HG03045 (cell line): Measurements from ENCODE around the gene BCL6.
A peak's percentile ranks its signal among the peaks of the same experiment; 100 is the strongest.

Experiments
- ATAC-seq: cut with Tn5 transposase; IDR thresholded peaks from one replicate; pipeline ENCODE4 v1.9.1; 2021; ENCODE audit warnings: mild to moderate bottlenecking, moderate library complexity; ENCODE audit not compliant: unreplicated experiment

The BCL6 gene

DNA sequence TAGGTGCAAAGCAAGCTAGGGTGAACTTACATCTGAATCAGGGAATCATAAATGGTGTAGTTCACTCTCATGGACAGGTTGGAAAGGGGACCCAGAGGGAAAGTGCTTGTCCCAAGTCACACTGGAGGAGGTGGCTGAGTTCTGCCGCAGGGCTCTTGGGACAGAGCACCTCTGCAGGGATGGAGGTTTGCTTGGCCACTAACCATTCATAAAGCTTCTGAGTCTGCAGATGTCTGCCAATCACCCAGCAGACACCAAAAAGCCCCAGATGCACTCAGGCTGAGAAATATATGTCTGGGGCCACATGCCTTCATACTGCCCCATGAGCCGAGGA lies 25.0 kb downstream of the BCL6 start:
- no peak for ATAC-seq

DNA sequence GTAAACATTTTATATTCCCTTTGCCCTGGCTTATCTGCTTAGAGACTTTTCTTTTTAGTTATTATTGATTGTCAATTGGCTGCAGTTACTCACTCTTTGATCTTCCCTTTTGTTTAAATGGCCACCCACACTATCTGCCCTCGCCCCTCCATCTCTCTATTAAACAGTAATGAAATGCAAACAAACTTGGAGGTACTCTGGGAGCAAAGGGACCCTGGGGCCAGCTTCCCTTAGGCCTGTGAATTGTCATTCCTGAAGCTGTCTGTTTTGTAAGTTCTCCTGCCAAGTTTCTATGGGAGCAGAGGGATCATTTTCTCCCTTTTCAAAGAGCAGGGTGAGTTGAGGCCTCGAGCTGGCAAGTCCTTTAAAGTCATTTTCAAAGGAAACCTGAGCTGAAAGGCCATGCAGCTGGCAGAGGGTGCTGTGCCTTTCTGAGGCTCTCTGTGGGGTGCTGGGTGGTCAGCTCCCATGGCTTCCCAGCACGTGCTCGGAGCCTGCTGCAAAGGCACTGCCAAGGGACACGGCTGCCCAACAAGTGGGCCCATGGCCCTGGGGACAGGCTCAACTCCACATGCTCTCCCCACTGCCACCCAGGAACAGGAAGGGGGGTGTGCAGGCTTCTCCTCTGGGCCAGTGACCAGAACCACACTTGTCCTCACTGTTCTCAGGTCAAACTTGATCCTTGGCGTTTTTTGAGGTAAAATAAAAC lies 25.5 kb downstream of the BCL6 start:
- ATAC-seq, result no peak

DNA sequence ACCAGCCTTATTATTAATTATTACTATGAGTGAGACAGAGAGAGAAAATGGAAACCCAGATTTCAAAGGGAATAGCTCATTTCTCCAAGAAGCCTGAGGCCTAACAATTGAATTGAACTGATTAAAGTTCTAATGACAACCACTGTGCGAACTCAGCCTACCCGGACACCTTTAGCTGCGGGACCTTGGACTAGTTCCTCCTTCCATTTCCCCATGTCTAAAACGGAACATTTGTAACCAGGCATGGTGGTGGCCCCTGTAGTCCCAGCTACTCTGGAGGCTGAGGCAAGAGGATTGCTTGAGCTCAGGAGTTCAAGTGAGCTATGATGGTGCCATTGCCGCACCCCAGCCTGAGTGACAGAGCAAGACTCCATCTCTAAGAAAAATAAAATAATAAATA lies 26.5 kb downstream of the BCL6 start:
- no peak for ATAC-seq

DNA sequence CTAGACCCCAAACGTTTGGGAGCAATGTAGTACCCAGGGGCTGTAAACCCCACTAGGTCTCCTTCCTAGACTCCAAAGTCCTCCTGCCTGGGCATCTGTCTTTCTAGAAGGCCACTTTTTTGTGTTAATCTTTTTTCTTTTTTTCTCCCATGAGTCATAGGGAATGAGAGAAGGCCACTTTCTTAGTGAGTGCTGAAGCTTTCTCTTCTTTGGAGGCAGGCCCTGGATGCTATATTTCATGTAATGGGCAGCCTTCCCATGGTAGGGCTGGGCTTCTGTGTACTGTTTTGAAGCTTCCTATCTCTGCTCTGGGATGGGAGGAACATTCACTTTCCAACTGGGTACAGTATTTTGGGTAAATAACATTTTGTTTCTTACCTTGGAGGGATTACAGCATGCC lies 27.7 kb downstream of the BCL6 start:
- no peak for ATAC-seq

DNA sequence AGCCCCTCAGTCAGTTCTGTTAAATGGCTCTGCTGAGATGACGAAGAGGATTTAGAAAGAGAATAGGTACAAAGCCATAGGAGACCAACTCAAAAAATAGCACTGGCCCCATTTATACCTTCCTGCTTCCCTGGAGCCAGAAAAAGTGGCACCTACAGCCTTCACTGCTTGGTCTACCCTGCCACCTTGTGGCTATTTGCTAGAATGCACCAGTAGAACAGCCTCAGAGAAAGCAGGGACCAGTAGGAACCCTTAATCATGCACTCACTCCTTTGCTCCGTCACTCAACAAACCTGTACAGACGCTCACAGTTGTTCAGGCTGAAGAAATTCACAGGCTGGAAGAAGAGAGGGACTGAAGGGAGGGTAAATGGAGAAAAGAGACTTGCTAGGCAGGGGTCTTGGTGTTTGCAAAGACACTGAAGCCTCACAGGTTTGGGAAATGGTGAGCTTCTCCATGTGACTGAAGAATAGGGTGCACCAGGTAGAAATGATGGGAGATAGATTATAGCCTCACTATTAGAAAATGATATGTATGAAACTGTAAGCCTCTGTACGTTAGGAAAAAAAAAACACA lies 30.8 kb downstream of the BCL6 start:
- ATAC-seq, result peak; percentile 76

DNA sequence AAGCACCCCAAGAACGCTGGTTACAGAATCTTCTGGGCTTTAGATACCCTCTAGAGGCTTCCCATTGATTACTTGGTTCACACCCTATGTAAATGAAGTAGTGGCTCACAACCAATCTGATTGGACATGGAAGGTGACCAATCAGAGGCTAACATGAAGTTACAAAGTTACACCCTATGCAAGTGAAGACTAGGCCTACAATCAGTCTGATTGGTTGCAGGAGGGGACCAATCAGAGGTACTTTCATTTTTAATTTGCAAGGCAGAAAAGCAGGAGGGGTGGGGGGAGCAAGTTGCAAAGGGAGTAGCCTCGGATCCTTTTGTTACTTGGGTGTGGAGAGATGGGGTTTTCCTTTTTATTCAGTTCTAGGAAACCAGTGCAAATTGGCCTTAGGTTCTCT lies 31.8 kb downstream of the BCL6 start:
- ATAC-seq, result peak; percentile 51

DNA sequence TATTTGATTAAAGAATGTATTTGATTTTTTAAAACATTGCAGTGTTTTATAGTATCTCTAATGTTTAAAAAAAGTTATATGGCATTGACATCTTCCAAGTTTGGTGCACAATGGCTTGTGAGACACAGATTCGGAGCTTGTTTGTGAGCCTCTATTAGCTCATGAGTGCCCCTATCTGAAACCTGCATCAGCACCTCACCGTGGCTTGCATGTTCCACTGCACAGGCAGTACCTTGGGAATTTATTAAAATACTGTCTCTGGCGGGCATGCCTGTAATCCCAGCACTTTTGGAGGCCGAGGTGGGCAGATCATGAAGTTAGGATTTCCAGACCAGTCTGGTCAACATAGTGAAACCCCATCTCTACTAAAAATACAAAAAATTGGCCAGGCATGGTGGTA lies 36.1 kb downstream of the BCL6 start:
- no peak for ATAC-seq

DNA sequence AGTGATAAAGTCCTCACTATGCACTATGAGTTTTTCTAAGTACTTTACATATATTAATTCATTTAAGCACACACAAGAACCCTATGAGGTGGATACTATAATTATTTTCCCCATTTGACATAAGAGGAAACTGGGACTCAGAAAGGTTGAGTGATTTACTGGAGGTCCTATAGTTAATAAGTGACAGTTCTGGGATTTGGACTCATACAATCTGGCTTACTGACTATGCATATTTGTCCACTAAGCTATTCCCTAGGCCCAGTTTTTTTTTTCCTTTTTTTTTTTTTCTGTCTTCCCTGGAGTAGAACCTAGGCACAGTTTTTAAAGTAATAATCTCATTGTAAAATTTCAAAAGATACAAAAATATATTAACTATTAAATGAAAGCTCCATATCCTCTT lies 36.6 kb downstream of the BCL6 start:
- ATAC-seq, result no peak

DNA sequence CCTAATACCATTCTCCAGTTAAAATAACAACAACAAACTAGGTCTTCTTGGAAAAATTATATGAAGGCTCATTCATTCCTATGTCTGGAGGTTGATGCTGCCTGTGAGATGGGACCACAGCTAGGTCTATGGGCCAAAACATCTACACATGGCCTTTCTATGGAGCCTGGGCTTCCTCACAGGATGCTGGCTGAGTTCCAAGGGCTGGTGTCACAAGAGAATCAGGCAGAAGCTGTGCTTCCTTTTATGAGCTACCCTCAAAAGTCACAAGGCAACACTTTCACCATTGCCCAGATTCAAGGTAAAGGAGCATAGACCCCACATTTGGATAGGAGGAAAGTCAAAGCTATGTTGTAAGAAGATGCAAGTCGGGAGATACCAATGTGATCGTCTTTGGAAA lies 38.3 kb downstream of the BCL6 start:
- ATAC-seq, result no peak

DNA sequence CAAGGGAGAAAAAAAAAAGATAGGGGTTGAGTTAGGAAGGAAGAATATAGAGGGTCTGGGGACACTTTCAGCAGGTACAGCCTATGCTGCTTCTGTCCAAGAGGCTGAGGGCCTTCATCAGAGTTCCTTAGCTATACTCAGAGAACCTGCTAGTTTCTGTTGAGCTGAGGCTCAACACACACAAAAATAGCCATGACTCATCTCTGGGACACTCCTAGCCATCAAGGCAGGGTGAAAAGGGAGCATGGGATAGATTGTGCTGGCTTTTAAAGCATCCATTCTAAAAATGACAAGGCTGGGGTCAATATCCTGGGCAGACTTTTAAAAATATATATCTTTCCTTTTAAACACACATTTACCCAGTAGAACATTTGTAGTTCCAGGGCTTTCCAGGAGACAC lies 40.1 kb downstream of the BCL6 start:
- ATAC-seq, result no peak

DNA sequence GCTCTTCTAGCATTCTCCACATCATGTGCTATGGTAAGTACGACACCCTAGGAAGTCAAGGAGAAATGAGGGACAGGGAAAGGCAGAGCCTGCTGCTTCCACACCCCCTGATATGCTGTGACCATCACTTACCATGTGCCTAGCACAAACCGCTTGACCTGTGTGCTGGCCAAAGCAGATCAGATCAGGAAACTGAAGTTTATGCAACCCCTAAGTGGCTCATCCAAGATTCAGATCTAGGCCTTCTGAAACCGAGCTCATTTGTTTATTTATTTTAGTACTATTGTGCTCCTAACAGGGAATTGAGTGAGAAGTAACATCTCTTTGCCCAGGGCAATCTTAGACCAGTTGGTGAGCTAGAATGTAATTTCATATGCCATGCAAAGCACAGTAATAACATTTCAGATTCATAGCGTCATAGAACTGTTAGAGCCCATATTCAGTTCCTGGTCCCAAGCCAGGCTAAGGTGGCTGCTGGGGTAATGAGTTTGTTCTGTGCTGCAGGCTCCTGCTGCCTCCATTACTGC lies 42.7 kb downstream of the BCL6 start, which contains the start of gene RTP2:
RTP2 (minus strand) TSS at position 51 of the 527 bp plus-strand sequence. CDS start 429 bp downstream, outside the sequence.
- ATAC-seq, result no peak

DNA sequence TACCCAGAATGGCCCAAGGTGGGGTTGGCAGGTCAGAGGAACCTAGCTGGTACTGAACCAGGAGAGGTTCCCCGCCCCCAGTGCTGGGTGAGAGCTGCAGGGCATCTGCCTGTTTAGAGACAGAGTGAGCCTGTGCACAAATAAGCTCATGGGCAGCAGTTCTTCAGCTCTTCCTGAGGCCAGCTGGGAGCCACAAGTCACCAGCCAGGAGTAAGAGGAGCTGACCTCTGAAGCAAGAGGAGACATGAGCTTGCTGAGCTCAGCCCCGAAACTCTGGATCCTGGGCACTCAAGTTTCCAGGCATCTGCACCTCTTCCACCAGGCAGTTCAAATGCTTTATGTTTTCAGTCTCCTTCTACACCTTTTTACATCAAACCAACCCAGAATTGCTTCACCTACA lies 45.0 kb downstream of the BCL6 start:
- ATAC-seq, result no peak

DNA sequence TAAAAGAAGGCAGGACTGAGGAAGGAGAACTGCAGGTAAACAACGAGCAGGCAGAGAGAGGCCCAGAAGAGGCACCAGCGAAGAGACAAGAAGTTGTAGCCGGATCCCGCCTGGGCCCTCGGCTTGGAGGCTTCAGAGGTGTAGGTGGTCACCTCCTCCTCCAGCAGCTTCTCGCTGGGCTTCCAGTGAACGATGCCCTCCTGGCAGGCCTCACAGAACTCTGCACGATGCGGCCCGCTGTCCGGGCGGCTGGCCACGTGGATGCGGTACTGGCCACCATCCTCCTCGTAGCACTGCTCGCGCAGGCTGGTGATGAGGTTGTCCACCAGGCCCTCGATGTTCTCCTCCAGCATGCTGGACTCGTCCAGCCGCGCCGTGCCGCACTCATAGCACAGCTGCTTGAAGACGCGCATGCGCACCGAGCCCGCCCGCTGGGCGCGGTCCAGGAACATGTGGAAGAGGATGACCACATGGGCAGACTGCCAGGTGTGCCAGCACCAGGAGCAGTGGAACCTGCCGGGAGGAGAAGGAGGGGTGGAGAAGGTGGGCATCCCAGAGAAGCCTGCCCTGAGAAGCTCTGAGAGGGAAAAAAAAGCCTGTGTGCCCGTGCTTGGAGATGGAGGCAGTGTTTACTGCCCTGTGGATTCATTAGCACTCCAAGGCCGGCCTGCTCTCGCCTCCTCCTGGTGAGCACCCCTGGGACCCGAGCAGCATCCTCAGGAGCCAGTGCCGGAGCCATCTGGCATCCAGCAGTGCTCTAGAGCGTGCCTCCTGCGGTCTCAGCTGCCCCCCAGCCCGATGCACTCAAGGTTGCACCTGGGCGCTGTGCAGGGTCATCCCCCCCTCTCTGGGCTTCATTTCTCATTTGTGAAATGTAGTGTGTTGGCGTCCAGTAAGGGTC lies 46.5 kb downstream of the BCL6 start:
- no peak for ATAC-seq

DNA sequence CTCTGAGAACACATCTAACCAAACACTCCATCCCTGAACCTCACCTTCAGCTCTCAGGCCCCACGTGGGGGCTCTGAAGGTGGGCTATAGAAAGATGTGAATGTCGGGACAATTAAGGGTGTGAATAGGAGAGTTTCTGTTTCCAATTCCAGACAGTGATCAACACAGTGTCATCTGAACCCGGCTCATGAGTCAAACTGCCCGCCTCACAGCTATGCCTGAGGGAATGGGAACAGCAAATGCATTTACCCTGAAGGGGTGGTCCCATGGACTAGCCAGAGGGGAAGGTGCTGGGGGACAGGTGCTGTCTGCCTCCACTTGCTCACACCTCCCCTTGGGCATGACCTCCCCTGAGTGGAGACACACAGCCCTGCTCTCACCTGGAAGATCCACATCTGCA lies 49.2 kb downstream of the BCL6 start:
- ATAC-seq, result no peak

DNA sequence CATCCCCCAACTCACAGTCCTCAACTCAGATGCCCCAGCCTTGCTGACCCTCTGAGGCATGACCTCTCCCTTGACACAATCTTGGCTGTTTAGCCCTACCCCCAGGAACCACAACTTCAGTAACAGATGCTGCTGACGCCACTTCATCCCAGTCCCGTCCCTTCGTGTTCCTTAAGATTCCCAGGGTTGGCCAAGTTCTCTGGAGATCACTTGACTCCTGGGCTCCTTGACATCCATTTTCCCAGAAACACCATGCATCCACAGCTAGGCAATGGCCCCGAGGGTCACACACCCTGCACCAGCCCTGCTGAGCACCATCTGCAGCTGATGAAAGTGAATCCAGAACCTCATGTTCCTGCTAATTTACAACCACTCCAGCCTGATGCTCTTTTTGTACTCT lies 49.8 kb downstream of the BCL6 start:
- no peak for ATAC-seq

DNA sequence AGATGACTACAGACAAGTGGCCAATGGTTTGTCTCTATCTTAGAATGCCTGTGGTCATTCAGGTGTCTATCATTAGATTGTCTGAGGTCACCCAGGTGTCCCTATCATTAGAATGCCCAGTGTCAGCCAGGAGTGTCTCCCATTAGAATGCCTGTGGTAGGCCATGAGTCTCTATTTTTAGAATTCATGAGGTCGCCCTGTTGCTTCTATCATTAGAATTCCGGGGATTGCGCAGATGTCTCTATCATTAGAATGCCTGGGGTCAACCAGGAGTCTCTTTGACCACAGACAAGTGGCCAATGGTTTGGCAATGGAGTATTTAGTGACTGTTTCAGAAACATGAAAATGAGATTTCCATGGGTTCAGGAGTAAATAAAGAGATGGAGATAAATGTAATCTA lies 50.5 kb downstream of the BCL6 start:
- ATAC-seq, result no peak

DNA sequence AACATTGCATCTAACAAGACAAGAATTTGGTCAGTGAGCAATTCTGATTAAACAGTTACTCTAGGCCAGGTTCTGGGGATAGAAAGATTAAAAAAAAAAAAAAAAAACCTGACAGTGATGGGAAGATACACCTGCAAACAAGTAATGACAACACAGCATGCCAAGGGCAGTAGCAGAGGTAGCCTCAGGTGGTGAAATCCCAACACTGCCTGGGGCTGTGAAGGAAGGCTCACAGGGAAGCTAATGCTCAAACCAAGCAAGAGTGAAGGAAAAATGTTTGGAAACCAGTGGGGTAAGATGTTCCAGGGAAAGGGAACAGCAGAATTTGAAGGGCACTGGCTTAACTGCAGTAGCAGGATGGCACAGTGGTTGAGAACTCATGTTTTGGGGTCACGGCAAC lies 51.8 kb downstream of the BCL6 start:
- ATAC-seq, result no peak

DNA sequence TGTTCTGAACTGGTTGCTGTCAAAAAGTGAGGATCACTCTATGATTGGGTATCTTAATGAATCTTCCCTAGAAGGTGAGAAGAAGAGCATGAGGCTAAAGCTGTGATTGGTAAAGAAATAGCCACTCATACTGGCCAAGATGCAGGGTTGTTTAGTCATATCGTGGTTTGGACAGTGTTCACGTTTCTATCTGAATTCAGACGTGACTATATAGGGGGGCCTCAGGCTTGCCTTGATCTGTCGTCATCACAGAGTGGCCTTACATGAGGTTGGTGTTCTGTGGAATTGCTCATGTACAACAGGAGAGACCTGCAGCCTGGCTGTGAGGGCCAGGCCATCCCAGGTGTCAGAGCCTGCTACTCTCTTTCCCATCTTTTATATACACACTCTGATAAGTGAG lies 55.3 kb downstream of the BCL6 start:
- no peak for ATAC-seq

DNA sequence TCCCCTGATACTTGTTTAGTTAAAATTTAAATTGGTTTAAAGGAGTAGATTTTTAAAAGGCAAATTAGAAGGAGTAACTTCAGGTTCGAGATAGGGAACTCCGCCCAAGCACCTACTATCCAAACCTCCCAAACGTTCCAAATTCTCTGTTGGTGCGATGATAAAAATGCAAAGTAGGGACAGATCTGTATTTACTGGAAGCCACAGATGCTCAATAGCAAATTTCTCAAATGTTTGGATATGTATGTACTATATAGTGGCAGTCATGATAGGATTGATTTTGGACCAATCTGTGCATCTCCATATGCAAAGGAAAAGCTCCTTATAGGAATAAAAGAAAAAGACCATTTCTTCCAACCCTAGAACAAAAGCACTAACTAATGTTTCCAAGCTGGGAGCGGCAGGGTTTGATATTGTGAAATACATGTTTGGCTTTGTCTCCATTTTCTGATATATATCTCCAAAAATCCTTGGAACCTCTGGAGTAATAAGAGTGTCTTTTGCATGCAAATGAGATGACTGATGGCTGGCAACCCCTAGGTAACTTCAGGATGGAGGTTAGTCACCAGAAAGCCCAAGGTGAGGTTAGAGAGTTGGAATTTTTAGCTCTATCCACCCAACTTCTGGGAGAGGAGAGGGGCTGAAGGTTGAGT lies 58.5 kb downstream of the BCL6 start:
- ATAC-seq, result no peak

DNA sequence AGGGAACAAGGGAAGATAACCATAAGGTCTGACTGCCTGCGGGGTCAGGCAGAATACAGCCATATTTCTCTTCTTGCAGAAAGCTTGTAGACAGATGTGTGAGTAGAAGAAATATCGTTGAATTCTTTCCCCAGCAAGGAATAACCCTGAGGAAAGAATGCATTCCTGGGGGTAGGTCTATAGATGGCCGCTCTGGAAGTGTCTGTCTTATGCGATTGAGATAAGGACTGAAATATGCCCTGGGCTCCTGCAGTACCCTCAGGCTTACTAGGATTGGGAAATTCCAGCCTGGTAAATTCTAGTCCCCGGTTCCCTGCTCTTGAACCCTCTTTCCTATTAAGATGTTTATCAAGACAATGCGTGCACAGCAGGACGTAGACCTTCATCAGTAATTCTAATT lies 59.3 kb downstream of the BCL6 start:
- no peak for ATAC-seq

DNA sequence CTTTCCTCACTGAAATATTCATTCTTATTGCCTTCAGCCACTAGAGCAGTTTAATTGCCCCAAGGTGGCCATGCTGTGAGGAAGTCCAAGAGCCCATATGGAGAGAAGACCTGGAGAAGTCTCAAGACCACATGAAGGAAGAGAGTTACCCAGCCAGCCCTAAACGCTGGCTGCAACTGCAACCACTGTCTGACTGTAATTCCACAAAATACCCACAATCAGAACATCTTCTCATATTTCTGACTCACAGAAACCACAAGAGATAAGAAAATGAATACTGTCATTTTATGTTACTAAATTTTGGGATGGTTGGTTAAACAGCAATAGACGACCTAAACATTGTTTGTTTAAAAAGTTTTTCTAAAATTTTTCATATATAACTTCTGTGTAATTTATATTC lies 60.4 kb downstream of the BCL6 start:
- ATAC-seq, result no peak
